Endothelial cell (in vitro differentiated cells): ENCODE results near the gene TRPV3. TPM values are rescaled to one million over a fixed set of nuclear protein-coding genes. Genes with fewer than 3 reads are reported as not detected.

Source experiments
- DNase-seq: peaks from one replicate; pipeline ENCODE4 v3.0.0; 2021; ENCODE audit warnings: low spot score
- H3K27ac Mint-ChIP-seq: one replicate; pipeline ENCODE4 v1.8.0; 2021; ENCODE audit warnings: mixed read lengths, inconsistent platforms; ENCODE audit not compliant: unreplicated experiment
- H3K27me3 Mint-ChIP-seq: one replicate; pipeline ENCODE4 v1.8.0; 2021; ENCODE audit warnings: mild to moderate bottlenecking, moderate library complexity, mixed read lengths, inconsistent platforms; ENCODE audit not compliant: unreplicated experiment
- H3K36me3 Mint-ChIP-seq: one replicate; pipeline ENCODE4 v1.8.0; 2021; ENCODE audit warnings: mild to moderate bottlenecking, low read depth, mixed read lengths, inconsistent platforms; ENCODE audit not compliant: unreplicated experiment
- H3K4me1 Mint-ChIP-seq: one replicate; pipeline ENCODE4 v1.8.0; 2021; ENCODE audit warnings: mild to moderate bottlenecking, mixed read lengths, inconsistent platforms; ENCODE audit not compliant: unreplicated experiment
- H3K4me3 Mint-ChIP-seq: one replicate; pipeline ENCODE4 v1.8.0; 2021; ENCODE audit warnings: mild to moderate bottlenecking, mixed read lengths, inconsistent platforms; ENCODE audit not compliant: unreplicated experiment
- H3K9me3 Mint-ChIP-seq: one replicate; pipeline ENCODE4 v1.8.0; 2021; ENCODE audit warnings: mixed read lengths, inconsistent platforms; ENCODE audit not compliant: unreplicated experiment
- CTCF ChIP-seq: fragments of 200-600 bp; sonication (generic); IDR thresholded peaks from one replicate; pipeline ENCODE4 v1.5.0; 2021; ENCODE audit warnings: antibody characterized with exemption; ENCODE audit not compliant: unreplicated experiment
- total RNA-seq: library from RNA; stranded (reverse); fragmentation: NEBNext Ultra II Directional; extraction: Animal tissue kit (Norgen Biotek cat#: 25700); gene quantifications from one replicate; pipeline ENCODE4 v1.2.1, GENCODE V29; 2021; ENCODE audit not compliant: unreplicated experiment

Gene TRPV3
- total RNA-seq, 1 donor from 2014 or later, result not detected

- Mint-ChIP-seq H3K4me3 (no peak overlapping the region), H3K27ac (no peak overlapping the region), H3K36me3 (no peaks in the 10 kb centered on the region), H3K4me1 (no peaks in the 10 kb centered on the region), H3K27me3 (peaks cover 8% of the 10 kb centered on the region), H3K9me3 (no peaks in the 10 kb centered on the region)
- no peak for DNase-seq
- TF ChIP-seq CTCF, result no peak
Observed at GRCh38 chr17:3559270-3559645, 1.6 kb upstream of the TRPV3 start.

- H3K36me3 Mint-ChIP-seq, result no peaks in the 10 kb centered on the region
- H3K27ac Mint-ChIP-seq, result no peak overlapping the region
- no peak overlapping the region for H3K4me3 Mint-ChIP-seq
- H3K9me3 Mint-ChIP-seq, result no peaks in the 10 kb centered on the region
- H3K27me3 Mint-ChIP-seq, result peaks cover 8% of the 10 kb centered on the region
- DNase-seq, result no peak
- TF ChIP-seq CTCF, result no peak
- no peaks in the 10 kb centered on the region for H3K4me1 Mint-ChIP-seq
Observed at GRCh38 chr17:3558603-3559269, 1.1 kb upstream of the TRPV3 start.

GRCh38 chr17:3556916-3557767 lies 470 bp downstream of the TRPV3 start:
- Mint-ChIP-seq H3K4me1 (no peaks in the 10 kb centered on the region), H3K36me3 (no peaks in the 10 kb centered on the region), H3K27me3 (peaks cover 8% of the 10 kb centered on the region), H3K4me3 (no peak overlapping the region), H3K27ac (no peak overlapping the region), H3K9me3 (no peaks in the 10 kb centered on the region)
- TF ChIP-seq CTCF, result no peak
- DNase-seq, result no peak

- no peaks in the 10 kb centered on the region for H3K36me3 Mint-ChIP-seq
- no peaks in the 10 kb centered on the region for H3K4me1 Mint-ChIP-seq
- H3K9me3 Mint-ChIP-seq, result no peaks in the 10 kb centered on the region
- TF ChIP-seq CTCF, result no peak
- H3K27ac Mint-ChIP-seq, result no peak overlapping the region
- peaks cover 8% of the 10 kb centered on the region for H3K27me3 Mint-ChIP-seq
- DNase-seq, result no peak
- no peak overlapping the region for H3K4me3 Mint-ChIP-seq
Observed at GRCh38 chr17:3556239-3556915, 1.2 kb downstream of the TRPV3 start.
